ENCODE results near the gene BCR.

The BCR gene

DNA sequence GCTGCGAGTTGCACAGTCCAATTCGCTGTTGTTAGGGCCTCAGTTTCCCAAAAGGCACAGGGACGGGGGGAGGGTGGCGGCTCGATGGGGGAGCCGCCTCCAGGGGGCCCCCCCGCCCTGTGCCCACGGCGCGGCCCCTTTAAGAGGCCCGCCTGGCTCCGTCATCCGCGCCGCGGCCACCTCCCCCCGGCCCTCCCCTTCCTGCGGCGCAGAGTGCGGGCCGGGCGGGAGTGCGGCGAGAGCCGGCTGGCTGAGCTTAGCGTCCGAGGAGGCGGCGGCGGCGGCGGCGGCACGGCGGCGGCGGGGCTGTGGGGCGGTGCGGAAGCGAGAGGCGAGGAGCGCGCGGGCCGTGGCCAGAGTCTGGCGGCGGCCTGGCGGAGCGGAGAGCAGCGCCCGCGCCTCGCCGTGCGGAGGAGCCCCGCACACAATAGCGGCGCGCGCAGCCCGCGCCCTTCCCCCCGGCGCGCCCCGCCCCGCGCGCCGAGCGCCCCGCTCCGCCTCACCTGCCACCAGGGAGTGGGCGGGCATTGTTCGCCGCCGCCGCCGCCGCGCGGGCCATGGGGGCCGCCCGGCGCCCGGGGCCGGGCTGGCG is at the start of gene BCR:
BCR (plus strand) TSS at position 209 of the 592 bp plus-strand sequence. CDS start 452 bp downstream, outside the sequence.
- peak; percentile 58 for DNase-seq (ENCODE audit: low spot score)

DNA sequence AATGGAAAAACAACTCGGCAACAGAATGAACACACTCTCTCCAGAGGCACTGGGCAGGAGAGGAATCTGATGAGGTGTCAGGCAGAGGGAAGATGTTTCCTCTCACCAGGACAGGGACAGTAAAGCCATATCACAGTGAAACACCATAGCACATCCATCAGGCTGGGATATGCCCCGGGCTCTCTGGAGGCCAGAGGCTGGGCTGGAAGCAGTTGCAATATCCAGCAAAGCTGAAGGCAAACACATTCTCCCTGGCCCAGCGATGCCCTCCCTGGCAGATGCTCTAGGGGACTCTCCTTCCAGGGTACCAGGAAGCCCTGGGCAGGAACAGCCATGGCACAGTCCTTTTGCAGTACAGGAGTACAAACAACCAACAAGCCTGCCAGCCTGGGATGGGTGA is 49.6 kb upstream of the BCR start:
- DNase-seq (ENCODE audit: low spot score): no peak

GRCh38 chr22:23131931-23132330 is 48.4 kb upstream of the BCR start:
- DNase-seq (ENCODE audit: low spot score): no peak

DNA sequence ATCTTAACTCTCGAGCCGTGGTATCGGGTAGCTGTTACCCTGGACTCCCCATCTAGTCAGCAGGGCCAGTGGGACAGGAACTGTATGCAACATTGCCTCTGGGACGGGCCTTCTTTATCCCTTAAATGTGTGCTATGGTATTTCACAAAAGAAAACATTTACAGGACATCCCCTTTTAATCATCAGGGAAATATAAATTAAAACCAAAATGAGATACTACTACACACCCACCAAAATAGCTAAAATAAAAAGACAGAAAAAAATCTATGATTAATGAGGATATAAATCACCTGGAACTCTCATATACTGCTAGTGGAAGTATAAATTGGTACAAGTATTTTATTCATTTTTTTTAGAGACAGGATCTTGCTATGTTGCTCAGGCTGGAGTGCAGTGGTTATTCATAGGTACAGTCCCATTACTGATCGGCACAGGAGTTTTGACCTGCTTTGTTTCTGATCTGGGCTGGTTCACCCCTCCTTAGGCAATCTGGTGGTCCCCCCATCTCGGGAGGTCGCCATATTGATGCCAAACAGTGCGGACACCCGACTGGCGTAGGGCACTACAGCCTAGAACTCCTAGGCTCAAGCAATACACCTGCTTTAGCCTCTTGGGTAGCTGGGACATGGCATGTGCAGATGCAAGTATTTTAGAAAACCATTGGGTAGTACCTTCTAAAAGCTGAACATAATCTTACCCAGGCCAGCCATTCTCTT is 47.8 kb upstream of the BCR start:
- DNase-seq (ENCODE audit: low spot score): no peak

- DNase-seq (ENCODE audit: low spot score): no peak
Measured at GRCh38 chr22:23133922-23134321, 46.4 kb upstream of the BCR start.

- peak; percentile 7 for DNase-seq (ENCODE audit: low spot score)
Measured at GRCh38 chr22:23136991-23137390, 43.3 kb upstream of the BCR start.

DNA sequence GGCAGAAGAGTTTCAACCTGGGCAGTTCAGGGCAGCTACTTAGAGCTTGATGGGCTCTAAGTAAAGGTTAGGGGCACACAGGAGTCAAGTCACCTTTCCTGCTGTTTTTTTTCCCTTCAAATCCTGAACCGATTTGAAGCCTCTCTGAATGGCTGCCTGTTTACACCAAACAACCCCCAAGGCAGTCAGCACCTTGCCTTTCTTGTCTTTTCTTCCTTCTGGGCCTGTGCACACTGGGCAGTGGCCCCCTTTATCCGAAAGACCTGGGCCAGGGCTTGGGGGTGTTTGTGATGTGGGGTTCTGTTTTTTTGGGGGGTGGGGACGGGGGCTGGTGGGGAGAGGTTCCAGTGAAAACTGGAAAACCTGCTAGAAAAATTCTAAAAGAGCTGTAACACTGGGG is 42.8 kb upstream of the BCR start:
- DNase-seq (ENCODE audit: low spot score): no peak

GRCh38 chr22:23137905-23138561 is 42.3 kb upstream of the BCR start:
- peak; percentile 69 for DNase-seq (ENCODE audit: low spot score)

DNA sequence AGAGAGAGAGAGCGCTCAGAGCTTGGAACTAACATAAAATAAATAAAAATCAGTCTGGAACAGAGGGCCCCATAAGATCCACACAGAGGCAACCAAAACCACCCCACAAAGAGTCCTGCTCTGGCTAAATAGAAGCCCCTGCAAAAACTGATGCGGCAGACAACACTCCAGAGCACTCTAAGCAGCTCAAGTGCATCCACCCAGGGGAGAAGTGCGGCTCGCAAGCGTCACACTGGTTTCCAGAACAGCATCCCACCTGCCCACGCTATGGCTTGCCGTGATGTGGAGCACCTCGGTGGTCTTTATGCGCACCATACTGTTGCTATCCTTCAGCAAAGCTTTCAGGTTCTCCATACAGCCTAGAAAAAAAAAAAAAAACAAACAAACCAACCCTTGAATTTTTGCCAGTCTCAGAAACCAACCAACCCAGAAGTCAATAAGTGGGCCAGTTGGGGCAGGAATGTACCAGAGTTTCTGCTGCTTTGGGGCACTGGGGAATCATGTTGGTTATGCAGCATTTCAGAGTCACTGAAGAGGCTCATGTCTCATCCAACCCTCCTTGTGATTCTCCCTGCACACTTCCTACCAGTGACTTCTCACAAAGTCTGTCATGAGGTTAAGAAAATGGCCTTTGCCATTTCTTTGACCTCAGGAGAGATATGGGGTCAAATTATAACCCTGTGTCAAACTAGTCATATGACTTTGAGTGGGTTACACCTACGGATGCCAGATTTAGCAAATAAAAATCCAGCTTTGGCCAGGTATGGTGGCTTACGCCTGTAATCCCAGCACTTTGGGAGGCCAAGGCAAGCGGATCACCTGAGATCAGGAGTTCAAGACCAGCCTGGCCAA is 41.5 kb upstream of the BCR start:
- no peak for DNase-seq (ENCODE audit: low spot score)

DNA sequence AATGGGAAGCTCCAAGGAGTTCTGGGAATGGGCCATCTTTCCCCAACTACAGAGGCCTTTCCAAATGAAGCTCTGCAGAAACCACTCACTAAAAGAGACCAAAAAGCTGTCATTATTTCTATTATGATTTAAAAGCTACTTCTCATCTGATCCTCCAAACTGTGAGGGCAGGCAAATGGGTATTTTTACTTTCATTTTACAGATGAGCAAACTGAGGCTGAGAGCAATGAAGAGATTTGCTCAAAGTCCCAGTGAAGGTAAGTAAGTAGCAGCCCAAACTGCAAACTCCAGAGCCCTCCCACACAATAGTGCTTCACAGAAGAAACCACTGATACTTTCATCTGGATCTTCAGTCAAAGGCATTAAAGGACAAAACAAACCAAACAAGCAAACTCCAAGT is 39.9 kb upstream of the BCR start:
- DNase-seq (ENCODE audit: low spot score): no peak

GRCh38 chr22:23142546-23143105 is 37.7 kb upstream of the BCR start:
- DNase-seq (ENCODE audit: low spot score): no peak

- DNase-seq (ENCODE audit: low spot score): no peak
Measured at GRCh38 chr22:23143119-23143518, 37.2 kb upstream of the BCR start.

DNA sequence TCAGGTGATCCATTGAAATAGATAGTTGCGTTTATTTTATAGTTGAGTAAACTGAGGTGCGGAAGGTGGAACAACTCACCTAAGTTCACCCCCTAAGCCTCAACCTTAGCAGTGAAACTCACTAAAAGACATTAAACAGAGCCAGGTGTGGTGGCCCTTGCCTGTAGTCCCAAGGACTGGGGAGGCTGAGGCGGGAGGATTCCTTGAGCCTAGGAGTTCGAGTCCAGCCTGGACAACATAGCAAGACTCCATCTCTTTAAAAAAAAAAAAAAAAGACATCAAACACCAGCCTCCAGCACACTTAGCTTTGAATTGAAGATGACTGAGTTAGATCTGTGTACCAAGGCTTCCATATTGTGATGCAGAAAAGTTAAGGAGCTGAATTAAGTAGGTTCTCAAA is 35.9 kb upstream of the BCR start:
- no peak for DNase-seq (ENCODE audit: low spot score)

DNA sequence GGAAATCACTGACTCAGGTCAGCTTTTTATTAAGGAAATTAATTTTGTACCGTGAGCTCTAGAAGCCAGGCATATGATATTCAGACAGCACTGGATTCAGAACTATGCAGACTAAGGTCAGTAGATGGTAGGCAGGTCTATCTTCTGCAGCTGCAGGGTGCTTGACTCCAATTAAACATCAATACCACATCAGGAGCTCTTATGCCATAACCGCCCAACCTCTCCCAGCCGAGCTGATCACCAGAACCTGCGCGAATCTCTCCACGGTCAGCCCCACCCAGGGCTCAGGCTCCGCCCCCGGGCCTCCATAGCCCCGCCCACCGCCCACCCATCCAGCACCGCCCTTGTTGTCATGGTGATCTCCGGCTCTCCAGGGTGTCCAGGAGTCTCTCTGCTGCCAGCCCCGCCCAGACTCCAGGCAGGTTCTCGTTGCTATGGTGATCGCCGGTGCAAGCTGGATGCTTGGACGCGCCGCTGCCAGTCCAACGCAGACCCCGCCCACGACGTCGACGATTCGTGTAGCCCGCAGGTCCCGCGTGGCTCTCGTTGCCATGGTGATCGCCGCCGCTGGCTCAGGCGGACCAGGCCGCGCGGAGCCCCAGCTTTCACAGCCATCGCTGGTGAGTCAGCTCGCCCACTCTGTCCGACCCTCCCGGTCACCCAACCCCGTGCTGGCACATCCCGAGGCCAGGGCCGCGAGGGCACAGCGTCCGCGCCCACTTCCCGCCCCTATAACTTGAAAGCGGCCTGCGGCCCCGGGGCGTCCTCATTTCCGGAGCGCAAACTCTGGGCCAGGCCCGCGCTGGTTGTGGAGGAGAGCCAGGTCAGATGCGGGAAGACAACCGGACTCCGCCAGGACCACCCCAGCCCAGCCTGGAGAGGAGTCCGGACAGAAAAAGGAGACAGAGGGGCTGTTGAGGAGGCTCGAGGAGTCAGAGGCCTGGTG is 35.1 kb upstream of the BCR start, which contains the start of gene RAB36:
RAB36 (plus strand) TSS at position 546 of the 946 bp plus-strand sequence. CDS start 1,140 bp downstream, outside the sequence.
- DNase-seq (ENCODE audit: low spot score): peak; percentile 98

DNA sequence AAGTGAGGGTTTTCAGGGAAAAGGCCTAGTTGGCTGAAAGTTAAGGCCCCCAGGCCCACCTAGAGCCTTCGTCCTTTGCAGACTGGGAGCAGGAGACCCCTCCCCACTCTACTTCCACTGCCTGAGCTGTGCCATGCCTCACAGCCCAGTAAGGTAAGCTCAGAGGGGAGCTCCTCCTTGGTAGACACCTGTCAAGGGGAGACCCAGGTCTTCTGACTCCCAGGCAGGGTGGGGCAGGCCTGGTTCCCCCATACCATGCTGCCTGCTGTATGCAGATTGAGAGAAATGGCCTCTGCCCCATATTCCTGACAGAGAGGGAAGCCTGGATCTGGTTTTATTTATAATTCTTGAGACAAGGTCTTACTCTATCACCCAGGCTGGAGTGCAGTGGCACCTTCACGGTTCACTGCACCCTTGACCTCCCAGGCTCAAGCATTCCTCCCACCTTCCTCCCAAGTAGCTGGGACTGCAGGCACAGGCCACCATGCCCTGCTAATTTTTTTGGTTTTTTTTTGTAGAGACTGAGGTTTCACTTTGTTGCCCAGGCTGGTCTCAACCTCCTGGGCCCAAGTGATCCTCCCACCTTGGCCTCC is 34.3 kb upstream of the BCR start:
- no peak for DNase-seq (ENCODE audit: low spot score)

GRCh38 chr22:23146478-23147205 is 33.7 kb upstream of the BCR start:
- no peak for DNase-seq (ENCODE audit: low spot score)

DNA sequence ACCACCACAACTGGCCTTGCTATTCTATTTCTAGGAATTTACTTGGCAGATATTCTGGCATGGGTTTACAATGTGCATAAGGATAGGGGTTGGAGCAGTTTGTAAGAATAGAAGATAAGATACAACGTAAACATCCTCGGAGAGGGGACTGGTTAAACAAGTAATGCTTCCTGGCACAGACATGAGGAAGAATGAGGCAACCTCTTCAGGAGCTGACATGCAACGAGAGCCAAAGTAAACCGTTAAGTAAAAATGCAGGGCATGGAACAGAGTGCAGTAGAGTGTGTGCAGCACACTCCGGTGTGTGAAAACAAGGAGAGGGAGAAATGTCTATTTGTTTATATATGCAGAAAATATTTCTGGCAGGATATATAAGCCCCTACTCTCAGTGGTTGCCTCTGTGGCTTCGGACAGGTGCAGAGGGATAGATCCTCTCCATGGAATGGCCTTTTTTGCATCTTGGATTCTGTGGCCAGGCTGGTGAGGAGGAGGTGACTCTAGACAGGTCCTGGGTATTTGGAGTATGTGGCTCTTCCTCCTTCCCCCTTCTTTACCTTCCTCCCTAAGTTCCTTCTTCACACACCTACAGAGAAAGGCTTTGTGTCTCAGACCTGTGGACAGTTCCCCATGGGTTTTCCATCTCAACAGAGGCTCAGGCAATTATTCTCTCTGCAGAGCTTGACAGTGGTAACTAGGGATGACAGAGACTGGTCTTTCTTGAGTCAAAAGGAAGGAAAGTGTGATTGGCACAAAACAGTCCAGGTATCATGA is 32.5 kb upstream of the BCR start:
- no peak for DNase-seq (ENCODE audit: low spot score)

DNA sequence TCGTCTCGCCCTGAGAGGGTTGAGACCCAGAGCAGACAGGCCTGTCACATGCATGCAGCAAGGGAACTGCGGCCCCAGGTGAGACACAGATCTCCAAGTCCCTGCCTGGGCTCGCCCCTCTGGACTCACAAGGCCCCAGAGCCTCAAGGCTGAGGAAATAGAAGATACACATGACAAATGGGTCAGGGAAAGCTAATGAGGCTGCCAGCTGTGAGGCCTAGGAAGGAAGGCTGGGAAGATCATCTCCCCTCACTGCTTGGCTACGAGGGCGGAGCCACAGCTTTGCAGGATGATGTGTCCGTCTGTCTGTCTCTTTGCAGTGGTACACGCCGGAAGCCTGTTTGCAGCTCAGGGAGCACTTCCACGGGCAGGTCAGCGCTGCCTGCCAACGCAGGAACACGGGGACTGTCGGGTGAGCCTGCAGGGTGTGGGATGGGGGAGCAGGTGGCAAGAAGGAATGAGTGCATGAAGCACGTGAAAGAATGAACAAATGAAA is 30.5 kb upstream of the BCR start:
- no peak for DNase-seq (ENCODE audit: low spot score)

- DNase-seq (ENCODE audit: low spot score): no peak
Measured at GRCh38 chr22:23150762-23151161, 29.5 kb upstream of the BCR start.
